HG02642 (cell line): Measurements from ENCODE around the gene TSEN54.

Source experiments
- ATAC-seq: cut with Tn5 transposase; IDR thresholded peaks from one replicate; pipeline ENCODE4 v1.9.1; 2021; ENCODE audit warnings: mild to moderate bottlenecking; ENCODE audit not compliant: unreplicated experiment, poor library complexity

Gene TSEN54

GRCh38 chr17:75502721-75503329, 13.5 kb upstream of the TSEN54 start:
- ATAC-seq = no peak

GRCh38 chr17:75503337-75503950, 12.9 kb upstream of the TSEN54 start:
- ATAC-seq = no peak

GRCh38 chr17:75503976-75504346, 12.4 kb upstream of the TSEN54 start:
- ATAC-seq = no peak

- no peak for ATAC-seq
Measured at GRCh38 chr17:75504347-75505151, 11.8 kb upstream of the TSEN54 start.

- ATAC-seq = no peak
Measured at GRCh38 chr17:75505152-75505409, 11.2 kb upstream of the TSEN54 start.

- ATAC-seq = no peak
Measured at GRCh38 chr17:75505640-75506039, 10.7 kb upstream of the TSEN54 start.

- no peak for ATAC-seq
Measured at GRCh38 chr17:75506134-75506533, 10.2 kb upstream of the TSEN54 start.

GRCh38 chr17:75506888-75507287, 9.4 kb upstream of the TSEN54 start:
- ATAC-seq = no peak

GRCh38 chr17:75507733-75508719, 8.3 kb upstream of the TSEN54 start:
- ATAC-seq = no peak

- no peak for ATAC-seq
Measured at GRCh38 chr17:75508931-75509361, 7.4 kb upstream of the TSEN54 start.

- ATAC-seq = no peak
Measured at GRCh38 chr17:75509528-75510258, 6.6 kb upstream of the TSEN54 start.

- ATAC-seq = no peak
Measured at GRCh38 chr17:75511270-75511609, 5.1 kb upstream of the TSEN54 start.

GRCh38 chr17:75511610-75512575, 4.4 kb upstream of the TSEN54 start:
- ATAC-seq = no peak

GRCh38 chr17:75512926-75513640, 3.2 kb upstream of the TSEN54 start:
- ATAC-seq = no peak

- ATAC-seq = no peak
Measured at GRCh38 chr17:75513641-75514000, 2.7 kb upstream of the TSEN54 start.

- no peak for ATAC-seq
Measured at GRCh38 chr17:75514299-75514918, 1.9 kb upstream of the TSEN54 start.

- peak; percentile 2 for ATAC-seq
Measured at GRCh38 chr17:75514919-75515495, 1.3 kb upstream of the TSEN54 start.
